Choroid plexus epithelial cell (primary cell): ENCODE results near the gene TNFRSF13B.

Source experiments
- DNase-seq: peaks from one replicate; pipeline ENCODE4 v3.0.0-alpha.2; 2010; ENCODE audit warnings: low read depth
- H3K4me3 ChIP-seq: 2 replicates; pipeline ENCODE4 v1.5.1; 2011; ENCODE audit warnings: low read depth, mild to moderate bottlenecking, control low read depth, low read length, moderate library complexity
- TF ChIP-seq, protein P1 (sequence below): conservative IDR thresholded peaks from 2 replicates; pipeline ENCODE4 v1.5.1; 2011; ENCODE audit warnings: low read depth, mild to moderate bottlenecking, control low read depth, inconsistent platforms, low read length, moderate library complexity

Gene TNFRSF13B

DNA sequence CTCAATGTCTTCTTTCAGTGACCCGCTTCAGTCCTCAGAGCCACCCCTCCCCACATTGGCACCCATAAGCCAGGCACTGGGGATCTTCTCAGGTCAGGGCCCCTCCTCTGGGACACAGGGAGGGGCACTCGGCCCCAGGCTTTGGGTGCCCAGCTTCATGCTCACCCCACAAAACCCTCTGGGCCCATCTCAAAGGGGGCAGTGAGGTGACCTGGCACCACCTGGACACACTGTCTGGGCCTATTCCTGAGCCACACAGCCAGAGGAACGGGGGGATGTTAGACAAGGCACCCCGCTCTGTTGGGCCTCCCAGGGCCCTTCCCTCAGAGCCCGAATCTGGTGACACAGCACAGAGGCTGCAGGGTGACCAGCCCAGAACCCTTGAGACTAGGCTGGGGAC is 36.1 kb downstream of the TNFRSF13B start:
- DNase-seq, result no peak
- no peak overlapping the region for H3K4me3 ChIP-seq
- TF ChIP-seq, protein P1, sequence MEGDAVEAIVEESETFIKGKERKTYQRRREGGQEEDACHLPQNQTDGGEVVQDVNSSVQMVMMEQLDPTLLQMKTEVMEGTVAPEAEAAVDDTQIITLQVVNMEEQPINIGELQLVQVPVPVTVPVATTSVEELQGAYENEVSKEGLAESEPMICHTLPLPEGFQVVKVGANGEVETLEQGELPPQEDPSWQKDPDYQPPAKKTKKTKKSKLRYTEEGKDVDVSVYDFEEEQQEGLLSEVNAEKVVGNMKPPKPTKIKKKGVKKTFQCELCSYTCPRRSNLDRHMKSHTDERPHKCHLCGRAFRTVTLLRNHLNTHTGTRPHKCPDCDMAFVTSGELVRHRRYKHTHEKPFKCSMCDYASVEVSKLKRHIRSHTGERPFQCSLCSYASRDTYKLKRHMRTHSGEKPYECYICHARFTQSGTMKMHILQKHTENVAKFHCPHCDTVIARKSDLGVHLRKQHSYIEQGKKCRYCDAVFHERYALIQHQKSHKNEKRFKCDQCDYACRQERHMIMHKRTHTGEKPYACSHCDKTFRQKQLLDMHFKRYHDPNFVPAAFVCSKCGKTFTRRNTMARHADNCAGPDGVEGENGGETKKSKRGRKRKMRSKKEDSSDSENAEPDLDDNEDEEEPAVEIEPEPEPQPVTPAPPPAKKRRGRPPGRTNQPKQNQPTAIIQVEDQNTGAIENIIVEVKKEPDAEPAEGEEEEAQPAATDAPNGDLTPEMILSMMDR, result no peak

DNA sequence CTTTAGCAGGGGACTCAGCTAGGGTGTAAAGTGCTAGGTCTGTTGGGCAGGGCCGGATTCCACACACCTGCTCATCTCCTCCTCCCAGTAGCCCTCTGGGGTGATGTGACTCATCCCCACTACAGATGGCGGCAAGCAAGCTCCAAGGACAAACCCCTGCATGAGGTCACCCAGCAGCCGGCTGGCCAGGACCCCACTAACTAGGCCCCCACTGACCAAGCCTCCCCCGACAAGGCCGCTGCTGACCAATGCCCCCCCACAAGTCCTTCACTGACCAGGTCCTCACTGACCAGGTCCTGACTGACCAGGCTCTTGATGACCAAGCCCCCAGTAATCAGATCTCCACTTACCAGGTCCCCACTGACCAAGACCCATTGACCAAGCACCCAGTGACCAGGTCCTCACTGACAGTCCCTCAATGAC is 36.7 kb downstream of the TNFRSF13B start:
- no peak for DNase-seq
- H3K4me3 ChIP-seq, result no peak overlapping the region
- TF ChIP-seq, protein P1, result no peak

DNA sequence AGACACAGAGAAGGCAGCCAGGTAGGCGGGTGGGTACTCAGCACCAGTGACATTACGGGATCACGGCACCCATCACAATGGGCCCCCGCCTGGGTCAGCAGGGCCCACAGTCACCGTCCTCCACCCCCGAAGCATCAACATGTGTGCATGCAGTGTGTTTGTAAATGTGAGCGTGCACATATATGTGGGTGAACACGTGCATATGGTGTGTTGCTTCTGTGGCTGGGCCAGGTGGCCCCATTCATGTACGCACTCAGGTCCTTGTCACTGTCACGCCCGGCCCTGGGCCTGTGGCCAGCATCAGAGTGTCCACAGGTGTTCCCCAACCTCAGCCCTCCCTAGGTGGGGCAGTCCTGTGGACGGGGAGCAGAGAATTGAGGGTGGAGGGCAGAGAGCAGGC is 37.1 kb downstream of the TNFRSF13B start:
- H3K4me3 ChIP-seq, result no peak overlapping the region
- no peak for DNase-seq
- TF ChIP-seq, protein P1, result no peak

DNA sequence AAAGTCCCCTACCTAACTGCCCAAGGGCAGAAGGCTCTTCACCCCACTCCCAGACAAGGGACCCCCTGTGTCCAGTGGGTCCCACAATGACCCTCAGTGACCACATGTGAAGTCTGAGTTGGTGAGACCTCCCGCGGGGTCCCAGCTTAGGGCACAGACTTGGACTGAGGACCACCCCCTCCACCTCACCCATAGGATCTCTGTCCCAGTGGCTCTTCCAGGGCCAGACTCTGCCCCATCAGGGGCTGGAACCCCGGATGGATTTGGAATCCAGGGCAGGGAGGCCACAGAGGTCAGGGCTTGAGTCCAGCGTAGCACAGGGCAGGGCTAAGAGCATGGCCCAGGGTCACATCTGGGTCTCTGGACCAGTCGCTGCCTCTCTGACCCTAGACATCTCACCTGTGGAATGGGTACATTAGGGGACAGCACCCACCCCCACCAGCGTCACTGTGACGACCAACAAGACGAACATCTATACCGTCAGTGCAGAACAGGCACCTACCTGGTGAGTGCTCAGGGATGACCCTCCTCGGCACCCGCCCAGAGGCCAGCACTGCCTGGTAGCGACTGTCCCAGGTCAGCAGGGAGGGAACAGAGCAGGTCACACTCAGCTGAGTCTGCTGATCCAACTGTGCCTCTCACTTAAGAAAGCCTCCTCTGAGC is 37.7 kb downstream of the TNFRSF13B start:
- TF ChIP-seq, protein P1, result no peak
- DNase-seq, result no peak
- no peak overlapping the region for H3K4me3 ChIP-seq

DNA sequence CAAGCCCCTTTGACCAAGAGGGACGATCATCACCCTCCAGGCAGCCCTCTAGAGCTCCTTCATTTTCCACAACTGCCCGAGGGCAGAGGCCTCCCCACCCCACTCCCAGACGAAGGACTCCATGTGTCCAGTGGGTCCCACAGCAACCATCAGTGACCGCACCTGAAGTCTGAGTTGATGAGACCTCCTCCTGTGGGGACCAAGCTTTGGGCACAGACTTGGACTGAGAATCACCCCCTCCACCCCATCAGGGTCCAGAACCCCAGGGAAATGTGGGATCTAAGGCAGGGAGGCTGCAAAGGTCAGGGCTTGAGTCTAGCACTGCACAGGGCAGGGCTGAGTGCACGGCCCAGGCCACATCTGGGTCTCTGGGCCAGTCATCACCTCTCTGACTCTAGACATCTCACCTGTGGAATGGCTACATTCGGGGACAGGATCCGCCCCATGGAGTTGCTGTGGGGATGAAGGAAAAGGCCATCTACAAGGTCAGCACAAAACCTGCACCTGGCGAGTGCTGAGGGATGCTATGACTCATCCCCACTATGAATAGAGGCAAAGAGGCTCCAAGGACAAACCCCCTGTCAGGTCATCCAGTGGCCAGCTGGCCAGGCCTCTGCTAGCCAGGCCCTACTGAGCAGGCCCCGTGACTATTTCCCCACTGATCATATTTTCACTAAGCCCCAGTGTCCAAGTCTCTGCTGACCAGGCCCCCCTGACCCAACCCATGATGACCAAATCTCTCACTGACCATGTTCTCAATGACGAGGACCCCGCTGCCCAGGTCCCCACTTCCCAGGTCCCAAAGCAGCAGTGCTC is 38.4 kb downstream of the TNFRSF13B start:
- DNase-seq, result no peak
- H3K4me3 ChIP-seq, result no peak overlapping the region
- TF ChIP-seq, protein P1, result no peak

DNA sequence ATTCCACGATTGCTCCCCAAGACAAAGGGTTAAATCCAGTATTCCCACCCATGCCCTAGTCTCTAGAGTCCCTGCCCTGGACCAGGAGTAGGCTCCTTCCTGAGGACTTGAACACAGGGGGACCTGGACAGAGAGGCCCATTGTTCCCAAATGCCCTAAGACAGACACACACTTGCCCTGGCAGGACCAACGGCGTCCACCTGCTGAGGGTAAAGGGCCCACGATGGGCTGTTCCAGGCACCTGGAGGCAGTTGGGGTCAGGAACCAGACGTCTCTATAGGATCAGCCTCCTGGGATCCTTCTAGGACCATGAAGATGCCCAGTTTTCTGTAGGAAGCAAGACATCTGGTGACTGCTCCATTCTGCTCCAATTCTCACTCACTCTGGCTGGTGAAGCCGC is 39.3 kb downstream of the TNFRSF13B start:
- H3K4me3 ChIP-seq, result no peak overlapping the region
- TF ChIP-seq, protein P1, result no peak

More for the DNA sequence above, 39.3 kb downstream of the TNFRSF13B start:
- no peak for DNase-seq
